Renal cortical epithelial cell (primary cell): ENCODE results near the gene SLCO3A1. TPM values are rescaled to one million over a fixed set of nuclear protein-coding genes. Genes with fewer than 3 reads are reported as not detected.
A peak's percentile ranks its signal among the peaks of the same experiment; 100 is the strongest.
"Not testable (repeated sequence)": the region's sequence is repeated elsewhere in the genome, so short reads cannot be mapped to it uniquely, and the experiment has no call there.

Experiments used
- DNase-seq: peaks from one replicate; pipeline ENCODE4 v3.0.0-alpha.2; 2011; ENCODE audit warnings: low read depth
- total RNA-seq: library from RNA; depleted of rRNA; stranded (reverse); fragments of >200 nt; gene quantifications from 2 replicates; pipeline ENCODE4 v1.2.3, GENCODE V29; 2014

The SLCO3A1 gene
- total RNA-seq, 1 donor from 2014 or later, result 7.2 TPM

DNA sequence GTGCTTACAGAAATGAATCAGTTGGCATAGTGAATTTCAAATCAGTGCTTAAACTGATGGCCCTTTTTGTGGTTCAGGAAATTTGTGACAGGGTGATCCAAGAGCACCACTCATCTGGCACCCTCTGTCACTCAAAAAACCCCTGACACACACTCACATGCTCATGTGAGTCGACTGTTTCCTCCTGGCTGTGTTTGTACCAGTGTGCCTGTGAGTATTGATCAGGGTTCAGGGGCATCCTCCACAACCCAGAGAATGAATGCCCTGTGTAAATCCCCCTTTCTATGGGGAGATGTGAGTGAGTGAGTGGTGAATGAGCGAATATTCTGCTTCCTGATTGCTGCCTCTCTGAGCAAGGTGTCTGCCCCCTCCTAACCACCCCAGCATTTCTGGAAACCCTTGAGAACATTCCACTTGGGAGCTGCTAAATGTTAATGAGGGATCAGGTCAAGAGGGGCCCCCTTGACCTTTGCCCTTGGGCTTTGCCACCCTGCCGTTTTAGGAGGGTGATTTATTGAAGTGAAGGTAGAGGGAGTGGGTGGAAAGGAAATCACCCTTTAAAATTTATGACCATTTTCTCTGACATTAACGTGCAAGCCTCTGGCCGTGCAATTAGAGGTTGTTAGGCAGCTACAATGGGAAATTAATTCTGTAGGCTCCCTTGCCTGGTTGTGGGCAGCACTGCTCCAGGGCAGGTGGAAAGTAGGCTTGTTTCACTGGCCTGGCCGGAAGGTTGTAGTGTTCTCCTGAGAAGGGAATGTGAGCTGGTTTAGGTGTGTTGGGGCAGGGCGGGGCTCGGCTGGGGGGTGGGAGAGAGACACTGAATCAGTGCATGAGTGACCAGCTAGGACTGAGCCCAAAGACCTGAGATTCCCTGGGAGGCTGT is 87.2 kb downstream of the SLCO3A1 start:
- peak; percentile 82 for DNase-seq

DNA sequence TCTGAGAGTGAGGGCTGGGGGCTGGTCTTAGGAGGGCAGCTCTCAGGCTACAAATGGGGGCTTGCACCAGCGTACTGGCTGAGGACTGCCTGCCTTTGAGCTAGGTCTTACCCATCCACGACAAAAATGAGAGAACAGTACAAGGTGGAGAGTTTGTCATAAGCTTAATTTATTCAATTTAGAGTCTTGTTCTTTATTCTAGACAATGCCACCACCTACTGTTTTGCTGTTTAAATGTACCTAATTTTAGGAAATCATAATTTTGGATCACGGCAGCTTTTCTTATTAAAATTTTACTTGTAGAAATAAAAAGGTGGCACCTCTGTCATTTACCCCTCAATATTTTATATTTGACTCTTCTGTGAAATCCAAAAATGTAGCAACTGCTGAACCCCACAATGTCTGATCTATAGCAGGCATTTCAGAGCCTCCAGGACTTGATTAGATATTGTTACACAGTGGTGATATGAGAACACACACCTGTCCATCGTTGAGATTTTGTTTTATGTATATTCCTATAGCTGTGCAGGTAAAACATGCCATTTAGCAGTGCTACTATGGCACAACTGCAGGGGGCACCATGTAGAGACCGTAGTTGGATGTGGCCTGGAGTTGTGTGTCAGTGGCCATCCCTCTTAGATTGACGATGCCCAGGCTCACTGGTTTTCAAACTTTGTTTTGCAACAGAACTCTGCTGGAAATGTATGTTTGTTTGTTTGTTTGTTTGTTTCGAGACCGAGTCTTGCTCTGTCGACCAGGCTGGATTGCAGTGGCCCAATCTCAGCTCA is 88.6 kb downstream of the SLCO3A1 start:
- DNase-seq, result peak; percentile 54

- peak; percentile 98 for DNase-seq
Measured at GRCh38 chr15:91942720-91943394, 89.3 kb downstream of the SLCO3A1 start.

- DNase-seq, result no peak
Measured at GRCh38 chr15:91944331-91944730, 90.8 kb downstream of the SLCO3A1 start.

DNA sequence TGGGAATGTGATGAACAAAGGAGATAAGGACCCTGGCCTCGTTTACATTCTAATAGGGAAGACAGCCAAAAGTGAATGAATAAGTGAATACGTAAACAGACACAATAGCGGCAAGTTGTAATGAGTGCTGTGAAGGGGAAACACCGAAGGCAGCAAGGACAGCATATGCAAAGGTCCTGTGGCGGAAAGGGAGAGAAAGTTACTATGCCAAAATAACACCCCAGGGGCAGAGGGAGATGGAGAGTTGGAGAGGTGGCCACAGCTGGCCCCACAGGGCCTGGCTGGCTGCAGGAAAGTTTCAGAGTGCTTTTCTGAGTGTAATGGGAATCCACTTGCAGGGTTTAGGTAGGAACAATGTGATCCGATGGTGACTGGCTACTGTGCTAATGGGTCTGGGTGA is 91.9 kb downstream of the SLCO3A1 start:
- DNase-seq, result no peak

DNA sequence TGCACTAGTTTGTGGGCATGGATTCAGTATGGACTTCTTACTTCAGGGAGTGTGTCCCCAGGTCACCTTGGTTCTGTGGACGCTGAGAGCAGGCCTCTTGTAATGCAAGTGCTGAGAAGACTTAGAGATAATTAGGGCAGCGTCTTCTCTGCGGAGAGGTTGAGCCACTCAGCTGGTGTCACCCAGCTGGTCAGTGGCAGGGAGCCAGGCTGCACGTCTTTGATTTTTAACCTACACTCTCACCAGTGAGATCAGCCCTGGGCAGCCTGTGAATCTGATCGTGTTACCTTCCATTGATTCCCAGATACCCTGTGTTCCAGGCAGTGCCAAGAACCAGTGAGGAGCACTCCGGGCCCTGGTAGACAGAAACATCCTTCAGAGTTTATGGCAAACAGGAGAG is 92.6 kb downstream of the SLCO3A1 start:
- DNase-seq, result no peak

- DNase-seq, result no peak
Measured at GRCh38 chr15:91946581-91947292, 93.2 kb downstream of the SLCO3A1 start.

GRCh38 chr15:91947293-91947679 is 93.8 kb downstream of the SLCO3A1 start:
- DNase-seq, result no peak

DNA sequence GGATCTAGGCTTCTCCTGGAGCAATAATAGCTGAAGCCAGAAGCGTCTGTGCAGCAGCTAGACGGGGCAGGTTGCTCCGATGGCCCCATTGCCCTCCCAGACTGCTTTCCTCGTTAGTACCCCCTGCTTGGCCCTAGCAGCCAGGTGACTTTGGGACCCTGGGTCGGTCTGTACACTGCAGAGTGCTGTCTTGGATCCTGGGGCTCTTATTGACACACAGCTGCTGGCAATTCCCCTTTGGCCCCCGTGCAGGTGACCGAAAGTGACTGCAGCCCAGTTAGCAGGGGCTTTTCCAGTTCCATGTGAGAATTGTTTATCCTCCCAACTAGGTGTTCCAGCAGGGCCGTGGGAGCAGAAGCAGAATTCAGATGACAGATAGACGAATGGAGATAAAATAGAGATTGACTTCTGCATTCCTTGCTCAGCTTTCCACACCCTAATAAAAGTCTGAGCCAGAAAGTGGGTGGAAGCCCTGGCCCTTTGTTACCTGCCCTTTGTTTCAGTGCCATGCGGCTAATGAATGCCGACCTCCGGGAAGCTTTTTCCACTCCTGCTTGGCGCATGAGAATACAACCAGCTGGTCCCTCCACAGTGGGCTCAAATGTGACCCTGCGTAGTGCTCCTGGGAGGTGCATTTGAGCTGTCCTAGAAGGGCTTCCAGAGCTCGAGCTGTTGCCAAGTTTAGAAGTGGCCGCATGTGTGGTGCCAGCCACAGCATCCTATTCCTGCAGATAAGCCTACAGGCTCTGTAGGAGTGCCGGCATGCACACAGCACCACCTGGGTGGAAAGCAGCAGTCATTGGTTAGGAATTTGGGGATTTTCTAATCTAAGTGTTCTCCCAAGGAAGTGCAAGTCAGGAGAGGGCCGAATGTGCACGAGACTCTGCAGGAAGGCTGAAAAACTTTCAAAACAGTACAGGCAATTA is 94.4 kb downstream of the SLCO3A1 start:
- DNase-seq, result peak; percentile 92

DNA sequence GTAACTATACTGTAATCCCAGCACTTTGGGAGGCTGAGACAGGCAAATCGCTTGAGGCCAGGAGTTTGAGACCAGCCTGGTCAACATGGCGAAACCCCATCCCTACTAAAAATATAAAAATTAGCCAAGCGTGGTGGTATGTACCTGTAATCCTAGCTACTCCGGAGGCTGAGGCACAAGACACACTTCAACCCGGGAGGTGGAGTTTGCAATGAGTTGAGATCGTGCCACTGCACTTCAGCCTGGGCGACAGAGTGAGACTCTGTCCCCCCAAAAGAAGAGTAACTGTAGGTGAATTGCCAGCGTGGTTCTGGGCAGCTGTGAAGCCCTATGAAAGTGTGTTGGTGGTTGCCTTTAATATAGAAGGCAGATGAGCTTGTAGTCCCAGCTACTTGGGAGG is 95.9 kb downstream of the SLCO3A1 start:
- DNase-seq, result no peak

DNA sequence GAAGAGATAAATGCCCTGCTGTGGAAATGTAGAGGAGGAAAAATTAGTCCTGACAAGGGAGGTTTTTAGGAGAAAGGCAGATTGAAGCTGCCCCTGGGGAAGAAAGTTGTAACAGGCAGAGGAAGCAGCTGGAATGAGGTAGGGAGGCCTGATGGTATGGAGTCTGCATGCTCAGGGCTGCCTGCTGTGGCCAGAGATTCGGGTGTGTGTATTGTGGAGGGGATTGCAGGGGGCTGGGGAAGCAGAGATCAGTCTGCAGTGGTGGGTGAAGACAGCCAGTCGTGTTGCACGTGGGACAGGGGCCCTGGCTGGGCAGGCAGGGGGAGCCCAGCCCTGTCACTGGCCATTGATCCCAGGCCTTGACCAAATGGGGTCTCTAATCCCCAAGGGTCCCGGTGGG is 96.5 kb downstream of the SLCO3A1 start:
- DNase-seq, result no peak

DNA sequence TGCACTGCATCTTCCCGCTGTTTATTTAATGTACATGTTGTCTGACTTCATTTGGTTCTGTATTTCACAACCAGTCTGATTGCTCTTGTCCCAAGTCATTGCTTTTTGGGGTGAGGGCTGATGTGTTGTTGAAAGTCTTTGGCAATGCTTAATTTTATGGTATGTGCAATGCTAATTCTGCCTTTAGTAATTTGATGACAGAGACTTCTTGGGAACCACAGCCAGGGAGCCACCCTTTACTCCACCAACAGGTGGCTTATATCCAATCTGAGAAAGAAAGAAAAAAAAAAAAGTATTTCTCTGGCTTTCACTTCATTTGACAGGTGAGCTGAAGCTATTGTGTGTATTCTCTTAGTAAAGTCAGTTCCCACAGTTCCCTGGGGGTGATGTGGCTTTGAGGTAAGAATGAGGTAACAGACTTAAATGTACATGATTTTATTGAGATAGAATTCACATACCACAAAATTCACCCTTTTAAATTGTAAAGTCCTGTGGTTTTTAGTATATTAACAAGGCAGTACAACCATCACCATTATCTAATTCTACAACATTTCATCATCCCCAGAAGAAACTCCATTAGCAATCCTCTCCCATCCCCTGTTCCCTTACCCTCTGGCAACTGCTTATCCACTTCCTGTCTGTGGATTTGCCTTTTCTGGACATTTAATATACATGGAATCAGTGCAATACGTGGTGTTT is 97.3 kb downstream of the SLCO3A1 start:
- no peak for DNase-seq

GRCh38 chr15:91952216-91952615 is 98.7 kb downstream of the SLCO3A1 start:
- DNase-seq, result no peak

GRCh38 chr15:91953432-91953831 is 99.9 kb downstream of the SLCO3A1 start:
- peak; percentile 45 for DNase-seq

DNA sequence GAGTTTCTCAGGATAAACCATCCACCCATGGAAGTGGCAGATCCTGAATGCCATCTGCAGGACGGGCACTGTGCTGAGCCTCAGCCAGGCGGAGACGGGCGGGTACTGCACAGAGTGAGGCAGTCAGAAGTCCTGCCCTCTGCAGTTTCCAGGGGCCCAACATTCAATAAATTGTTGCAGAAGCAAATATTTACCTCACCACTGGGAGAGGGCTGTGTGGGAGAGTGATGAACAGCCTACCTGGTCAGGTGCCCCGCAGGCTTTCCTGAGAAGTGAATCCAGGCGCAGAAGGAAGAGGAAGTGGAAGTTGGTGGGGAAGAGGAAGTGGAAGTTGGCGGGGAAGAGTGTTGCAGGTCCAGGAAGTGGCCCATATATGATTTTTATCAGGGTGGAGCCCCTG is 100.8 kb downstream of the SLCO3A1 start:
- no peak for DNase-seq

- DNase-seq, result no peak
Measured at GRCh38 chr15:91956026-91956723, 102.7 kb downstream of the SLCO3A1 start.

DNA sequence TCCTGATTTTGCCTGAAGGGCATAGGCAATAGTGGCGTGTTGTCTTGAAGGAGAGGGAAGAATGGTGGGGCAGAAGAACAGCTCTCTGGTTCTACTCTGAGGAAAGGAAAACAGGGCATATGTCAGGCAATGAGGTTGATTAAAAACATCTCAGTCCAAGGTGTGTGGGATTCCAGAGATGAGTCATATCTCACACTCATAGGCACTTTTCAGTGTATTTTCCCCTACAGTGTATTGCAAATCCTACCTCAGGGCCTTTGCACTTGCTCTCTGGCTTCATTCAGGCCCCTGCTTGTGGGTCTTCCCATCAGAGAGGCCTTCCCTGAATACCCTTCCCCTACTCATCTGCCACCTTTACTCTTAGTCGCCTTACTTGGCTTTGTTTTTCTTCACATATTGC is 107.8 kb downstream of the SLCO3A1 start:
- DNase-seq, result peak; percentile 51

DNA sequence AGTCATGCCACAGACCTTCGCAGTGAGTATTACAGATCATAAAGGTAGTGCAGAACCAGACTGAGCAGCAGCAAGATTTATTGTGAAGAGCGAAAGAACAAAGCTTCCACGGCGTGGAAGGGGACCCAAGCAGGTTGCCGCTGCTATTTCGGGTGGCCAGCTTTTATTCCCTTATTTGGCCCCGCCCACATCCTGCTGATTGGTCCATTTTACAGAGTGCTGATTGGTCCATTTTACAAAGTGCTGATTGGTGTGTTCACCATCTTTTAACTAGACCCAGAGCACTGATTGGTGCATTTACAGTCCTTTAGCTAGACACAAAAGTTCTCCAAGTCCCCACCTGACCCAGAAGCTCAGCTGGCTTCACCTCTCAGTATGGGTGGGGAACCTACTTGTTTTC is 110.2 kb downstream of the SLCO3A1 start:
- not testable (repeated sequence) for DNase-seq

- peak; percentile 93 for DNase-seq
Measured at GRCh38 chr15:91965501-91966193, 112.1 kb downstream of the SLCO3A1 start.
